ENCODE measurements around the gene ANO8.
"Not testable (repeated sequence)": the region's sequence is repeated elsewhere in the genome, so short reads cannot be mapped to it uniquely, and the experiment has no call there.

ANO8 gene

DNA sequence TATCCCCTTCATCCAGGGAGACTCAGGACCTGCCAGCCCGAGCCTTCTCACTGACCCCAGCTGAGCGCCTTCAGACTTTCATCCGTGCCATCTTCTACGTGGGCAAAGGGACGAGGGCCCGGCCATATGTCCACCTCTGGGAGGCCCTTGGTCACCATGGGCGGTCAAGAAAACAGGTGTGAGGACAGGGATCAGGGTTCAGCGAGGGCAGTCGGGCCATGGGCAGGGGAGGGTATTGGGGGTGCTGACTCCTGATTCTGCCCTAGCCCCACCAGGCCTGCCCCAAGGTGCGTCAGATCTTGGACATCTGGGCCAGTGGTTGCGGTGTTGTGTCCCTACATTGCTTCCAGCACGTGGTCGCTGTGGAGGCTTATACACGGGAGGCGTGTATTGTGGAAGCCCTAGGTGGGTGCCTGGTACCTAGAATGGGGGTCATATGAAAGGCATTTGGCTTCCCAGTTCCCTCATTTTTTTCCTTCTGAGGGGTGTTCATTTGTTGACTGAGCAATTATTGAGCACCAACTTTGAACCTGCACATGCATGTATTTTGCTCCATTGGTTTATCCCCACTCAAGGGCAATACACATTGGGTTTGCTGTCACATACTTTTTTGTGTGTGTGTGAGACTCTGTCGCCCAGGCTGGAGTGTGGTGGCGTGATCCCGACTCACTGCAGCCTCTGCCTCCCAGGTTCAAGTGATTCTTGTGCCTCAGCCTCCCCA, 49.1 kb downstream of the ANO8 start:
- H3K4me1 ChIP-seq (ENCODE audit: insufficient read depth, low read length), result no peaks in the 10 kb centered on the region
- H3K36me3 ChIP-seq (ENCODE audit: insufficient read depth, low read length), result no peaks in the 10 kb centered on the region; the same call in 1 of the 2 replicates
- no peaks in the 10 kb centered on the region for H3K9me3 ChIP-seq (ENCODE audit: control insufficient read depth, insufficient read depth, low read length)
- no peak overlapping the region for H3K9ac ChIP-seq (ENCODE audit: low read depth, low read length)

DNA sequence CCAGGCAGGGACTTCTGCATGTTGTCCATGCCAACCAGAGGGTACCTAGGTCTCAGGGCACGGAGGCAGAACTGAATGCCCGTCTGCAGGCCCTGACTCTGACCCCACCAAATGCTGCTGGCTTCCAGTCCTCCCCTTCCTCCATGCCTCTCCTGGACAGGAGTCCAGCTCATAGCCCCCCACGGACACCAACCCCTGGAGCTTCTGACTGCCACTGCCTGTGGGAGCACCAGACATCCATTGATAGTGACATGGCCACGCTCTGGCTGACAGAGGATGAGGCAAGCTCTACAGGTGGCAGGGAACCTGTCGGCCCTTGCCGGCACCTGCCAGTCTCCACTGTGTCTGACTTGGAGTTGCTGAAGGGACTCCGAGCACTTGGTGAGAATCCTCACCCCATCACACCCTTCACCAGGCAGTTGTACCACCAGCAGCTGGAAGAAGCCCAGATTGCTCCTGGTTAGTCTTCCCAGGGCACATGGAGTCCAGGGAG, 51.1 kb downstream of the ANO8 start:
- Histone ChIP-seq H3K4me1 (ENCODE audit: insufficient read depth, low read length) (no peaks in the 10 kb centered on the region), H3K36me3 (ENCODE audit: insufficient read depth, low read length) (no peaks in the 10 kb centered on the region; the same call in 1 of the 2 replicates), H3K9me3 (ENCODE audit: control insufficient read depth, insufficient read depth, low read length) (no peaks in the 10 kb centered on the region), H3K9ac (ENCODE audit: low read depth, low read length) (no peak overlapping the region)

GRCh38 chr19:17282488-17283125, 52.0 kb downstream of the ANO8 start:
- H3K9me3 ChIP-seq (ENCODE audit: control insufficient read depth, insufficient read depth, low read length), result no peaks in the 10 kb centered on the region
- peaks cover under 1% of the 10 kb centered on the region; the same call in 1 of the 2 replicates for H3K36me3 ChIP-seq (ENCODE audit: insufficient read depth, low read length)
- peak overlapping the region; percentile 49; the same call in 1 of the 2 replicates for H3K9ac ChIP-seq (ENCODE audit: low read depth, low read length)
- no peaks in the 10 kb centered on the region for H3K4me1 ChIP-seq (ENCODE audit: insufficient read depth, low read length)

- Histone ChIP-seq H3K9me3 (ENCODE audit: control insufficient read depth, insufficient read depth, low read length) (no peaks in the 10 kb centered on the region), H3K9ac (ENCODE audit: low read depth, low read length) (peak within 1 kb of the TSS; percentile 49; the same call in 1 of the 2 replicates), H3K4me1 (ENCODE audit: insufficient read depth, low read length) (no peaks in the 10 kb centered on the region), H3K36me3 (ENCODE audit: insufficient read depth, low read length) (peaks cover 9% of the 10 kb centered on the region)
Measured at GRCh38 chr19:17281391-17282304, 53.0 kb downstream of the ANO8 start, which contains the start of gene ANKLE1. ANKLE1 (plus strand) TSS chr19:17281901; CDS start chr19:17281921, 20 bp downstream.

DNA sequence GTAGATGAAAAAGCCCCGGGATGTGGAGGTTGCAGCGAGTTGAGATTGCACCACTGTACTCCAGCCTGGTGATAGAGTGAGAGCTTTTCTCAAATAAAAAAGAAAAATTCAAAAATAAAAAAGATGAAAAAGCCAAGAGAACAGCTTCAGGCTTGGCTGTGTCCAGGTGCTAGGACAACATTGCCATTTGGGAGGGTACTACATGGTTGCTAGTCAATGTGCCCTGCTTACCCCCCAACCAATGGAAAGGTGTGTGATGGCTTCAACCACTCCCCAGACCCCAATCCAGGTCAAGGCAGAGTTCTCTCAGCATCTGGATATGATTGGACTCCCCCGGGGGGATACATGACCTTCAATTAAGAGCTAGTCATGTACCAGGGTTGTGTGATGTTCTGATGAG, 55.2 kb downstream of the ANO8 start:
- Histone ChIP-seq H3K9me3 (ENCODE audit: control insufficient read depth, insufficient read depth, low read length) (no peaks in the 10 kb centered on the region), H3K4me1 (ENCODE audit: insufficient read depth, low read length) (no peaks in the 10 kb centered on the region), H3K36me3 (ENCODE audit: insufficient read depth, low read length) (peaks cover 12% of the 10 kb centered on the region), H3K9ac (ENCODE audit: low read depth, low read length) (no peak overlapping the region)

- peaks cover 28% of the 10 kb centered on the region for H3K36me3 ChIP-seq (ENCODE audit: insufficient read depth, low read length)
- no peaks in the 10 kb centered on the region for H3K9me3 ChIP-seq (ENCODE audit: control insufficient read depth, insufficient read depth, low read length)
- H3K4me1 ChIP-seq (ENCODE audit: insufficient read depth, low read length), result no peaks in the 10 kb centered on the region
- no peak overlapping the region for H3K9ac ChIP-seq (ENCODE audit: low read depth, low read length)
Measured at GRCh38 chr19:17275441-17276175, 59.0 kb downstream of the ANO8 start.

- H3K4me1 ChIP-seq (ENCODE audit: insufficient read depth, low read length); H3K9me3 ChIP-seq (ENCODE audit: control insufficient read depth, insufficient read depth, low read length); H3K9ac ChIP-seq (ENCODE audit: low read depth, low read length): not testable (repeated sequence)
- H3K36me3 ChIP-seq (ENCODE audit: insufficient read depth, low read length), result peaks cover 28% of the 10 kb centered on the region
Measured at GRCh38 chr19:17274892-17275291, 59.8 kb downstream of the ANO8 start.
